ENCODE data around the gene TSHZ2. TPM values are rescaled to one million over a fixed set of nuclear protein-coding genes. Genes with fewer than 3 reads are reported as not detected.

The TSHZ2 gene
- total RNA-seq, 2 experiments from 2014 or later = 8.1 to 9.2 TPM

DNA sequence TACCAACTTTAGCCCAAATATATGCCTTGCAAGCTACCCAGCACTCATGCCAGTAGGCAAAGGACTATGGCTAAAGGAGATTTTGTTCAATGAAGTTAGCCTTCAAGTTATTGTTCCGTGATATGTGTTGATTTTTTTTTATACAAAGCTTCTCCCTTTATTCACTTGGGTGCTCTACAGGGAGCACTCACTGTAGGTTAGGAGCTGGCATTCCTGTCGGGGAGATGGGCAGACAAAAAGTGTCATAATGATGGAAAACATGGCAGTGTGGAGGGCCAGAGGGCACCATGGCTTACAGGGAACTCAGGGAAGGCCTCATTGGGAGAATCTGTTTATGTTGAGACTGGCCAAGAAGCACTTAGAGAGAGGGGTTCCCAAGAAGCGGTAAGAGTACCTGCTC is 292.4 kb downstream of the TSHZ2 start:
- H3K4me3 Mint-ChIP-seq = no peak overlapping the region
- no peaks in the 10 kb centered on the region for H3K4me1 Mint-ChIP-seq
- H3K36me3 Mint-ChIP-seq (ENCODE audit: low read depth) = no peaks in the 10 kb centered on the region
- no peak for DNase-seq
- no peaks in the 10 kb centered on the region for H3K27me3 Mint-ChIP-seq
- CTCF ChIA-PET = no interaction called here
- POLR2A ChIA-PET = no interaction called here
- no peaks in the 10 kb centered on the region for H3K9me3 Mint-ChIP-seq
- H3K27ac Mint-ChIP-seq = no peak overlapping the region

DNA sequence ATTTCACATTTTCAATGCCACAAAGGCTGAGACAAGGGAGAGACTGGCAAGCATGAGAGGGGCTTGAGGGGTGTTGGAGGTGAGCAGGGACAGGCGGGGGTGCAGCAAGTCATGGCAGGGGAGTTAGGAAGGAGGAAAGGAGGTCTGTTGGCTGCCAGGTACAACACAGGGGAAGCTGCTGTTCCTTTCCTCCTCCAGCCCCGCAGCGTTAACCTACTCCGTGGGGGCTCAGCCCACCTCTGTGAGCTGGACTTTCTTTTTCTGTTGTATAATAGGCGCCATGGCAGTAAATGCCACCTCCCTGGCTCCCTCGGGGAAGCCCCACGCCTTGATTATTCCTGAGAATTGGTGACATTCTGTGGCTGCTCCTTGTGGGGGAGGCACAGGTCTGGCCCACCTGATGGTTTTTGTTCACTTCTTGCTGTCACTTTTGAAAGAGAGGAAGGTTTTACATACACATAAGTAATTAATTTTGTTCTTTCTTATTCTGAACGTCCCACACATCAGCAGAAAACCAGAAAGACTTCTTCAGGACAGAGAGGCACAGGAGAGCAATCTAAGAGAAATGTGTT is 293.2 kb downstream of the TSHZ2 start:
- Mint-ChIP-seq H3K27me3 (no peaks in the 10 kb centered on the region), H3K4me1 (no peaks in the 10 kb centered on the region), H3K4me3 (no peak overlapping the region), H3K9me3 (no peaks in the 10 kb centered on the region), H3K27ac (no peak overlapping the region), H3K36me3 (ENCODE audit: low read depth) (no peaks in the 10 kb centered on the region)
- DNase-seq = no peak
- POLR2A ChIA-PET = no interaction called here
- CTCF ChIA-PET = no interaction called here

DNA sequence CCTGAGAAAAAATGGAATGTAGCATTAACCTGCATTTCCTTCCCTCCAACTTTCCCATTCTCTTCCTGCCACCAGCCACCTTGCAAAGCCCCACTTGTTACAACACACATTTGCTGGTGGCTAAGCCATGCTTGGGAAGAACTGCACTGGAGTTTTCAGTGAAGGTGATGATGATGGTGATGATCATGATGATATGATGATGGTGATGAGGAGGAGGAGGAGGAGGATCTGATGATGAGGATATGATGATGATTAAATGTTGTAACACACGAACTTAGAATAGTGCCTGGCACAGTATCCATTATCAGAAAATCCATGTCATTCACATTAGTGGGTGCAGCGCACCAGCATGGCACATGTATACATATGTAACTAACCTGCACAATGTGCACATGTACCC is 297.2 kb downstream of the TSHZ2 start:
- no peaks in the 10 kb centered on the region for H3K36me3 Mint-ChIP-seq (ENCODE audit: low read depth)
- no peaks in the 10 kb centered on the region for H3K27me3 Mint-ChIP-seq
- POLR2A ChIA-PET = no interaction called here
- no peak overlapping the region for H3K4me3 Mint-ChIP-seq
- no peak for DNase-seq
- no peaks in the 10 kb centered on the region for H3K4me1 Mint-ChIP-seq
- no peaks in the 10 kb centered on the region for H3K9me3 Mint-ChIP-seq
- H3K27ac Mint-ChIP-seq = no peak overlapping the region
- CTCF ChIA-PET = no interaction called here

DNA sequence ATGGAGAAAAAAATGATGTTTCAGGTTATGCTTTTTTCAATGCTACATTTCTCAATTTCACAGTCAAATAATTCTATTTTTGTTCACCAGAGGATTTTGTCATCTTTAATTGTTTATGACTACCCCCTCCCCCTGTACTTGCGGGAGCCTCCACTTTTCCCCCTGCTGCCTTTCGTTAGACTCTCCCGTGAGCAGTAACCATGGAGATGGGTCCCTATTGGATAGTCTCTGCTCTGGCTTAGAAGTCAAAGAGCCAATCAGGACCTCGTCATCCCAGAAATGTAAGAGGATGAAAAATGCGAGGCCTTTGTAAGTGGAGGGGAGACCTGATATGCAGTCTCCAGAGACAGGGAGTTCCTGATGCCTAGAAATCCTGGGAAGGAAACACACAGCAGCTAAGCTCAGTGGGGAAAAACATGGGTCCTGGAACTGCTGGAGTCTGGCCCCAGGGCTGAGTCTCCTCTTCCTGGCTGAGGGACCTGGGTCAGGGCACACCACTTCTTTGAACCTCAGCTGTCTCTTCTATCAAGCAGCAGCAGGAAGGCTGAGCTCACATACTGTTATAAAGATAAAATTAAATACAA is 298.7 kb downstream of the TSHZ2 start:
- H3K36me3 Mint-ChIP-seq (ENCODE audit: low read depth) = no peaks in the 10 kb centered on the region
- H3K4me3 Mint-ChIP-seq = no peak overlapping the region
- H3K4me1 Mint-ChIP-seq = no peaks in the 10 kb centered on the region
- no peaks in the 10 kb centered on the region for H3K27me3 Mint-ChIP-seq
- no peaks in the 10 kb centered on the region for H3K9me3 Mint-ChIP-seq
- CTCF ChIA-PET = no interaction called here
- POLR2A ChIA-PET = no interaction called here
- DNase-seq = no peak
- no peak overlapping the region for H3K27ac Mint-ChIP-seq

DNA sequence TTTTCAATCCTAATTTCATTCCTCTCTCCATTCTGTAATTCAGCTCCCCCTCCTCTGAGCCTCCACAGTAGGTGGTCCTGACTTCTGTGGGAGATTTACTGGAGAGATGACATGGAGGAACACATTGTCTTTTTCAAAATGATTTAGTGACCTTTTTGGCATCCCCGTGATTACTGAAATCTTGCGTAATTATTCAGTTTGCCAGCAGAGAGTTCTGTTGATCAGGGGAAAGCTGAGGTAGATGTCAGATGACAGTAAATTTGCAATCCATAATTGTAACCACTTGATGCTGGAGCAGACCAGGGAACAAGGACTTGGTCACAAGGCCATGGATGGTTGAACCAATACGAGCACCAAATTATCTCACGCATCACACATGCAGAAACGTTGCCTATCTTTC is 302.2 kb downstream of the TSHZ2 start:
- DNase-seq = no peak
- ChIA-PET POLR2A (no interaction called here), CTCF (no interaction called here)
- no peak overlapping the region for H3K27ac Mint-ChIP-seq
- H3K4me3 Mint-ChIP-seq = no peak overlapping the region
- H3K27me3 Mint-ChIP-seq = no peaks in the 10 kb centered on the region
- H3K4me1 Mint-ChIP-seq = no peaks in the 10 kb centered on the region
- H3K9me3 Mint-ChIP-seq = no peaks in the 10 kb centered on the region
- no peaks in the 10 kb centered on the region for H3K36me3 Mint-ChIP-seq (ENCODE audit: low read depth)

DNA sequence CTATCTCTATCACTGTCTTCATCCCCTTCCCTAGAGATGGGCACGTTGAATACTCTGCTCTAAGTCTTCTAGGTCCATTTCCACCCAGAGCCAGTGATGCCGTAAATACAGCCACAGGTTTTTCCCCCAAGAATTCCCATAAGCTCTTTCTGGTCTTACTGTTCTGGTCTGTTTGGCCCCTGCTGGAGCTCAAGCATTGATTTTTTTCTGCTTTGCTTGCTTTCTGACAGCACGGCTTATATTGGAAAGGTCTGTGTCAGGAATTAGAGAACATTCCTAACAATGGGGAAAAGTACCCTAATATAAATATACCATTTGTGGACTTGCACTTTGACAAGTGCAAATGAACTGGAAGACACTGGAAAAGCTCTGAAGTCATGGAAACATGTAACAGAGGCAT is 302.6 kb downstream of the TSHZ2 start:
- CTCF ChIA-PET = no interaction called here

DNA sequence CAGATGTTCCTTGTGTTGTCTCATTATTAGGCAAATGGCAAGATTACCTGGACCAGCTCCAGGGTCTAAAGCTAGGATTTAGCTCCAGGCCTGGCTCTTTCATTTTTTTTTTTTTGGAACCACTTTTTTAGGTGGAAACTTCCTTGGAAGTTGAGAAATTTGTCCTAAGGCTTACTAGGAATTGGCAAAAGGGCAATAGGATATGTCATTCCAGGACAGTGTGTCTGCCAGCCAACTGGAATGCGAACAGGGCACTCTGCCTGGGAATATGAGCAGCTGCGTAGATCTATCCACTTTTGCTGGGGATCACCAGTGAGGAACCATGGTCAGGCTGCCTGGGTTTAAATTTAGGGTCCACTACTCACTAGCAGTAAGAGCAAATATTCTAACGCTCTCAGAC is 304.0 kb downstream of the TSHZ2 start:
- POLR2A ChIA-PET = no interaction called here
- no peak overlapping the region for H3K4me3 Mint-ChIP-seq
- no peak overlapping the region for H3K27ac Mint-ChIP-seq
- no peak for DNase-seq
- H3K27me3 Mint-ChIP-seq = no peaks in the 10 kb centered on the region
- CTCF ChIA-PET = interaction anchor here (0.6 kb wide), 2 partner anchors 545 to 782 kb away, joined by 3 to 4 read pairs; no protein-coding TSS in a partner anchor
- no peaks in the 10 kb centered on the region for H3K9me3 Mint-ChIP-seq
- no peaks in the 10 kb centered on the region for H3K4me1 Mint-ChIP-seq
- no peaks in the 10 kb centered on the region for H3K36me3 Mint-ChIP-seq (ENCODE audit: low read depth)

More for the DNA sequence above, 302.6 kb downstream of the TSHZ2 start:
- Mint-ChIP-seq H3K9me3 (no peaks in the 10 kb centered on the region), H3K4me1 (no peaks in the 10 kb centered on the region), H3K36me3 (ENCODE audit: low read depth) (no peaks in the 10 kb centered on the region), H3K4me3 (no peak overlapping the region), H3K27me3 (no peaks in the 10 kb centered on the region), H3K27ac (no peak overlapping the region)
- POLR2A ChIA-PET = no interaction called here
- DNase-seq = no peak

DNA sequence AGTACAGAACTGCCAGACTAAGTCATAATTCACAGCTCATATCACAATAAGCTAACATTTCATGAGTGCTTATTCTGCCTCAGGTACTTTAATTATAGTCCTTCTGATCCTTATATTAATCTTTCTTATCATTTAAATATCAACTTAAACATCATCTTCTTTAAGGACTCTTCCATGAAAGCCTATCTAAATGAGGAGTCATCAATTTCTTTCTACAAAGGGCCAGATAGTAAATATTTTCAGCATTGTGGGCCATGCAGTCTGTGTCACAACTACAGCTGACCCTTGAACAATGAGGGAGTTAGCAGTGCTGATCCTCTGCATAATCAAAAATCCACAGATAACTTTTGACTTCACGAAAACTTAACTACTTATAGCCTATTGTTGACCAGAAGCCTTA is 306.4 kb downstream of the TSHZ2 start:
- H3K4me1 Mint-ChIP-seq = no peaks in the 10 kb centered on the region
- no peaks in the 10 kb centered on the region for H3K9me3 Mint-ChIP-seq
- no peaks in the 10 kb centered on the region for H3K36me3 Mint-ChIP-seq (ENCODE audit: low read depth)
- POLR2A ChIA-PET = no interaction called here
- no peak overlapping the region for H3K4me3 Mint-ChIP-seq
- CTCF ChIA-PET = interaction anchor here (0.5 to 2.1 kb wide), 2 partner anchors 17 to 446 kb away, joined by 3 to 4 read pairs; no protein-coding TSS in a partner anchor
- DNase-seq = no peak
- H3K27ac Mint-ChIP-seq = no peak overlapping the region
- H3K27me3 Mint-ChIP-seq = no peaks in the 10 kb centered on the region

DNA sequence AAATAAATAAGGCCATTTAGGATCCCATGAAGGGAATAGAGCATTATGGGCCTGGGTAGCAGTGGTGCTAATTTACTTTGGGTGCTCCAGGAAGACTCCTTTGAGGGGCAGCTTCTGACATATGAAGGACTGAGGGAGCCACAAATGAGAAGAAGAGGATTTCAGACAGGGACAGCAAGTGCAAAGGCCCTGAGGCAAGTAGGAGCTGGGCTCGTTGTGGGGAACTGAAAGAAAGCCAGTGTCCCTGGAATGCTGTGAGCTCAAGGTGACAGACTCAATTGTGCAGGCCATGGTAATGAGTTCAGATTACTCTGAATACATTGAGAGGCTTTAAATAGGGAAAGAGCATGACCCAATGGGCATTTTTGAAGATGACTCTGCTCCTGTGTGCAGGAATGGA is 307.6 kb downstream of the TSHZ2 start:
- POLR2A ChIA-PET = no interaction called here
- CTCF ChIA-PET = interaction anchor here (0.5 to 0.6 kb wide), 2 partner anchors 16 to 31 kb away, joined by 3 to 5 read pairs; no protein-coding TSS in a partner anchor
- H3K4me1 Mint-ChIP-seq = no peaks in the 10 kb centered on the region

DNA sequence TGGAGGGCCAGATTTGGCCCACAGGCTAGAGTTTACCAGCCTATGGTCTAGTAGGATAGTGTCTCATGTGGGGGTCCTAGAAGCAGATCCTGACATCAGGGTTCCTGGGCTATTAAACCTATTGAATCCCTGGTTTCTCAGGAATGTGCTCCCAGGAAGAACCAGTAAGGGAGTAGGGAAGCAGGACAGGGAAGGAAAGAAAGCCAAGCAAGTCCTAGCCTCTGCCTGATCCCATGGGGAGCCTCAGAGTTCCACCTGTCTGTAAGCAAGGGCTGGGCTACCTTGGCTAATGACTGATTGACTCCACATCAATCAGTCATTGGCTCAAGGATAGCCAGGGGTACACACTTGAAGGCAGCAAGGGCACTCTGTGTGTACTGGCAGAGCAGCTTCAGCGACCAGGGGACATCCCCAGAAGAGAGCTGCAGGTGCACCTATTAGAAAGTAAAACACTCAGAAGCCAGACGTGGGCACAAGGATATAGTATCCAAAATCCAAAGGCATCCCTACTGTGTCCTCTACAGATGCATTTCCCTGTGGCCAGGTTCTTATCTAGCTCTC is 309.5 kb downstream of the TSHZ2 start:
- H3K27ac Mint-ChIP-seq = no peak overlapping the region
- no peak for DNase-seq
- no peaks in the 10 kb centered on the region for H3K9me3 Mint-ChIP-seq
- CTCF ChIA-PET = no interaction called here
- no peak overlapping the region for H3K4me3 Mint-ChIP-seq
- POLR2A ChIA-PET = no interaction called here
- no peaks in the 10 kb centered on the region for H3K27me3 Mint-ChIP-seq
- H3K36me3 Mint-ChIP-seq (ENCODE audit: low read depth) = no peaks in the 10 kb centered on the region
- H3K4me1 Mint-ChIP-seq = no peaks in the 10 kb centered on the region

More for the DNA sequence above, 307.6 kb downstream of the TSHZ2 start:
- no peaks in the 10 kb centered on the region for H3K36me3 Mint-ChIP-seq (ENCODE audit: low read depth)
- DNase-seq = no peak
- H3K4me3 Mint-ChIP-seq = no peak overlapping the region
- no peaks in the 10 kb centered on the region for H3K9me3 Mint-ChIP-seq
- no peaks in the 10 kb centered on the region for H3K27me3 Mint-ChIP-seq
- H3K27ac Mint-ChIP-seq = no peak overlapping the region

DNA sequence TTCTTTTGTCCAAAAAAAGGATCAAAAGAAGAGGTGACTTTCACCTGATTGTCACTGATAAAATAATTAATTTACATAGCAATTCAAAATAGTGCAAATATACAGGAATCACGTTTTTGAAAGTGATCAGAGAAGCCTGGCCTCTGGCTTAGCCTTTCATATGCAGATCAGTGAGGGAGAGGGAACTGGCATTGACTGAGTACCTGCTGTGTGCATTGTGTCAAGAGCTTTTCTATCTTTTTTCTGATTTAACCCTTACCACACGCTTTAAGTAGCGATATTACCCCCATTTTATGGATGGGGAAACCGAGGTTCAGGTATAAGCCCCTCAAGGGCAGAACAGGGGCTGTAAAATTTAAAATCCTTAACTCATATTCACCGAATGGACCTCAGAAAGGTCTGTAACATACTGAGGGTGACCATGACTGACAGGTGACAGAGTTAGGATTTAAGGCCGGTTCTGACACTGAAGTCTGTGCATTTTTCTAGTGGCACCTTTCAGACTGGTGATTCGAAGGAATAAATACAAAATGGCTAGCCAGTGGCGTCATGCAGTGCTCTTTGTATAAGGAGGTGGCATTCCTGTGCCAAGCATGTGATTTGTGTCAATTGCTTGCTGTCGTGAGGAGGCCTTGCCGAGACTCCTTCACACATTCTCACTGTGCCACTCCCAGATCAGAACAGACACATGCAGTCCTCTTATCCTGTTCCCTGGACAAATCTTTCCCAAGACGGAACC is 310.2 kb downstream of the TSHZ2 start:
- H3K27ac Mint-ChIP-seq = no peak overlapping the region
- no peaks in the 10 kb centered on the region for H3K4me1 Mint-ChIP-seq
- no peaks in the 10 kb centered on the region for H3K27me3 Mint-ChIP-seq
- no peak overlapping the region for H3K4me3 Mint-ChIP-seq
- POLR2A ChIA-PET = no interaction called here
- H3K36me3 Mint-ChIP-seq (ENCODE audit: low read depth) = no peaks in the 10 kb centered on the region
- no peak for DNase-seq
- CTCF ChIA-PET = no interaction called here
- H3K9me3 Mint-ChIP-seq = no peaks in the 10 kb centered on the region

DNA sequence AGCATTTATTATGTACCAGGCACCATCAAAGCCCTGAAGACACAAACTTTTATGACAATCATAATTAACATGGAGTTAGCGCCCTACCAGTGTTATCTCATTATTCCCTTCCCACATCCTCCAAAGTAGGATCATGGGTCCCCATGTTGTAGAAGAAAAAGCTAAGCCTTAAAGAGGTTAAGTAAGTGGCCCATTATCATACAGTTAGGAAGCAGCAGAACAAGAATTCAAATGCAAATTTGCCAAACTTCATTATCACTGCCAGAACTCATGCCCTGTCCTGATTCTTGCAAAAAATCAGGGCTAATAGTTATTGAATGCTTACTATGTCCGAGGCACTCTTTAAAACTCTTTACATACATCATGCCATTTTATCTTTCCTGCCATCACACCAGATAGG is 310.9 kb downstream of the TSHZ2 start:
- no peaks in the 10 kb centered on the region for H3K9me3 Mint-ChIP-seq
- no peak overlapping the region for H3K27ac Mint-ChIP-seq
- H3K4me1 Mint-ChIP-seq = no peaks in the 10 kb centered on the region
- POLR2A ChIA-PET = no interaction called here
- CTCF ChIA-PET = interaction anchor here (0.6 to 1.3 kb wide), 3 partner anchors 13 to 730 kb away, joined by 3 to 4 read pairs (median 3); no protein-coding TSS in a partner anchor
- DNase-seq = no peak
- H3K4me3 Mint-ChIP-seq = no peak overlapping the region
- no peaks in the 10 kb centered on the region for H3K36me3 Mint-ChIP-seq (ENCODE audit: low read depth)
- no peaks in the 10 kb centered on the region for H3K27me3 Mint-ChIP-seq

DNA sequence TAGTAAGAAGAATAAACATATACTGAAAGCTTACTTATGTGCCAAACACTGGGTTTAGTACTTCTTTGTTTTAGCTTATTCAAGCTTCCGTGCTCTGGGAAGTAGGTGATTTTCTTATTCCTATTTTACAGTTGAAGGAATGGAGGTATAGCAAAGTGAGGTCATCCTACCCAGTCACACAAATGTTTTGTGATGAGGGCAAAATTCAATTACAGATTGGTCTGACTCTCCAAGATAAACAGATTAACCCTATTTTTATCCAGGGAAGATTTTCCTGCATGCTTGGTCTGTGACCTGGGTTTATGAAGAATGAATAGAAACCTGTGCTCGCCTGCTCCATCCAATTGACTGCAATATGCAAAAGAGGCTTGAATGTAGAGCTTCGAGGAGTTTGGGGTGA is 311.4 kb downstream of the TSHZ2 start:
- ChIA-PET POLR2A (no interaction called here), CTCF (interaction anchor here (0.5 to 1.3 kb wide), 4 partner anchors 12 to 729 kb away, joined by 3 to 4 read pairs (median 3); no protein-coding TSS in a partner anchor)
- Mint-ChIP-seq H3K4me1 (no peaks in the 10 kb centered on the region), H3K36me3 (ENCODE audit: low read depth) (no peaks in the 10 kb centered on the region), H3K9me3 (no peaks in the 10 kb centered on the region), H3K4me3 (no peak overlapping the region), H3K27me3 (no peaks in the 10 kb centered on the region), H3K27ac (no peak overlapping the region)
- DNase-seq = no peak
